ENCODE results near the gene PTPRN. TPM values are rescaled to one million over a fixed set of nuclear protein-coding genes. Genes with fewer than 3 reads are reported as not detected.
A peak's percentile ranks its signal among the peaks of the same experiment; 100 is the strongest.

The PTPRN gene
- total RNA-seq, 4 donors from 2014 or later = not detected

DNA sequence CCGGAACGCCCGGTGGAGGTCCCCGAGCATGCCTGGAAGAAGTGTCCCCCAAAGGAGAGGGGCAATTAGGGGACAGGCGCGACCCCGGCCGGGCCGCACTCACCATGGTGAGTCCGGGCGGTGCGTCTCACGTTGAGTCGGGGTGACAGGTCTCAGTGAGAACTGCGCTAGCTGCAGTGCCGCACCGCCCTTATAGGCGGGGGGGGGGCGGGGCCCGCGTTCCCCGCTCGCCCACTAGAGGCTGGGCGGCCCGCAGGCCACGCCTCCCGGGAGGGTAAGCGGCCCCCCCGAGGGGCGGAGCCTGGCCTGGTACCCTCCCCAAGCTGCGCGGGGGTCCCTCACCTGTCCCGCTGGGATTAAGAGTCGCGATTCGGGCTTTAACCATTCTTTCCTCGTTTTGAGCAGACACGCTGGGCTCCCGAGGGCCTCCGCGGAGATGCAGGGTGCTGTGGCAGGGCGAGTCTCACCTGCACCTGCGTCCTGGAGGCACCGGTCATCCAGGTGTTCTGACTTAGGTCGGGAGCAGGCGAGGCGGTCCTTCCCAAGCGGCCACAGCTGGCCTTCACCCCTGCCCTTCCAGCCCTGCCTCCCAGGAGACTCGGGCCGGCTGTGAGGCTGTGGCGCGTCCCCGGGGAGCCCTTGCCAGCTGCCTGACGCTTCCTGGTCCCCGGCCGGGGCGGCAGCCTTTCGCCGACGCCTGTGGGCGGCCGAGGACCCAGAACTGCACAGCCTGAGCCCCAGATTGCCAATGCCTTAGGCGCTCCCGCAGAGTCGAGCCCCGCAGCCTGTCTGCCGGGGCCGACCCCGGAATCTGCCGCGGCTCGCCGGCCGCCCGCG is 55.2 kb downstream of the PTPRN start, which contains the start of gene TUBA4A:
TSS of gene TUBA4A (minus strand) at position 166 of the 837 bp plus-strand sequence. CDS start at position 106, 60 bp downstream.
- DNase-seq = peak; percentile 76 to 88
- TF ChIP-seq, protein P1, sequence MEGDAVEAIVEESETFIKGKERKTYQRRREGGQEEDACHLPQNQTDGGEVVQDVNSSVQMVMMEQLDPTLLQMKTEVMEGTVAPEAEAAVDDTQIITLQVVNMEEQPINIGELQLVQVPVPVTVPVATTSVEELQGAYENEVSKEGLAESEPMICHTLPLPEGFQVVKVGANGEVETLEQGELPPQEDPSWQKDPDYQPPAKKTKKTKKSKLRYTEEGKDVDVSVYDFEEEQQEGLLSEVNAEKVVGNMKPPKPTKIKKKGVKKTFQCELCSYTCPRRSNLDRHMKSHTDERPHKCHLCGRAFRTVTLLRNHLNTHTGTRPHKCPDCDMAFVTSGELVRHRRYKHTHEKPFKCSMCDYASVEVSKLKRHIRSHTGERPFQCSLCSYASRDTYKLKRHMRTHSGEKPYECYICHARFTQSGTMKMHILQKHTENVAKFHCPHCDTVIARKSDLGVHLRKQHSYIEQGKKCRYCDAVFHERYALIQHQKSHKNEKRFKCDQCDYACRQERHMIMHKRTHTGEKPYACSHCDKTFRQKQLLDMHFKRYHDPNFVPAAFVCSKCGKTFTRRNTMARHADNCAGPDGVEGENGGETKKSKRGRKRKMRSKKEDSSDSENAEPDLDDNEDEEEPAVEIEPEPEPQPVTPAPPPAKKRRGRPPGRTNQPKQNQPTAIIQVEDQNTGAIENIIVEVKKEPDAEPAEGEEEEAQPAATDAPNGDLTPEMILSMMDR (IDR thresholded peaks at IDR 0.05 in 4 of 5, conservative IDR thresholded peaks at IDR 0.05 in 1 of 5) = peak in 3 of 5 experiments; percentile 23 to 34 (median 30)
- TF ChIP-seq POLR2A (IDR thresholded peaks at IDR 0.05) = peak; percentile 98
- in situ Hi-C loops (cut with MboI; ENCODE audit: low sequenced_read_pairs in 4 of 4) (no loop called here), intact Hi-C loops (cut with DNase I; ENCODE audit: low total_unique reads) (loop anchor here (1.0 to 5.0 kb wide), 7 partner anchors 20 to 257 kb away; partner anchors contain the start of genes ANKZF1, ATG9A, CNPPD1 and DNAJB2)
- peaks cover 0 to 26% of the 10 kb centered on the region in 2 donors for H3K36me3 ChIP-seq
- peaks cover 36 to 53% of the 10 kb centered on the region in 2 donors for H3K4me1 ChIP-seq
- peak; percentile 69 to 72 for ATAC-seq
- H3K27ac ChIP-seq = peak within 1 kb of the TSS; percentile 91 to 99 (median 96)
- no peaks in the 10 kb centered on the region for H3K9me3 ChIP-seq
- H3K4me3 ChIP-seq = peak within 1 kb of the TSS; percentile 68 to 88 (median 76)
- H3K27me3 ChIP-seq = no peaks in the 10 kb centered on the region

DNA sequence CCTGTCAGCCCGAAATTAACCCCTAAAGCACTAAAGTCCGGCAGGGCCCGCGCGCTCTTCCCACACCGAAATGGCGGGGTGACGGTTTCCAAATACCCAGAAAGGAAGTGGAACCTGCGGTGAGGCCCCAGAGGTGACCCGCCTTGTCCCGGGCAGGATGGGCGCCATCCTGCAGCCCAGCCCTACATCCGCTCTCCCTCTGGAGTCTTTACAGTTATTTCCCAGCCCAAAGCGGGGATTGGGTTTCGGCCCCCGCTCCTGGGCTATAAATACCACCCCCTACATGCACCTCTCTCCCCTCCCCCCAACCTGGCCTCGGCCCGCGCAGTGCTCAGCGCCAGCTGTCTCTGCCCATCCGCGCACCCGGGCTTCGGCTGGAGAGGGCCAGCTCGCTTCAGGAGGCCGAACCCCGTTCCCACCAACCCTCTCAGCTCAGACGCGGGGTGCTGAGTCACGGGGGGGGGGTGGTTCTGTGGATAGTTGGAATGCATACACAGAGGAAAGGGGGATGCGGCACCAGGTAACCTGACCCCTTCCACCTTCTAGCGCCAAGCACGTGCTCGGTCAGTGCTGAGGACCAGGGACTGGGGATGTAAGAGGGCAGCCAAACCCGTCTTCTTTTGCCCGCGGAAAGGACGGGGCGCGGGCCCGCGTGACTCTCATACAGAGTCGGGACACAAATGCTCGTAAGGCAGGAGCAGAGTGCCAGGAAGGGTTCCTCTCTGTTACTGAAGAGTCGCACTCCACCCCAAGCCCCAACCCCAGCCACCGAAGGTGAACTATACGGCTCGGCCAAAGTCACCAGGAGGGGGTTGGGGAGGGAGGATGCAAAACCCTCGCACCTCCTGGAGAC is 56.1 kb downstream of the PTPRN start, which contains the start of gene TUBA4B:
TSS of gene TUBA4B (plus strand) at position 344 of the 853 bp plus-strand sequence. CDS start at position 509, 165 bp downstream.
- in situ Hi-C loops (cut with MboI; ENCODE audit: low sequenced_read_pairs in 4 of 4) (no loop called here), intact Hi-C loops (cut with DNase I; ENCODE audit: low total_unique reads) (loop anchor here (1.0 to 5.0 kb wide), 6 partner anchors 21 to 256 kb away; partner anchors contain the start of genes ANKZF1, ATG9A, CNPPD1 and DNAJB2)
- Histone ChIP-seq H3K4me1 (peaks cover 41 to 62% of the 10 kb centered on the region in 2 donors), H3K9me3 (no peaks in the 10 kb centered on the region), H3K27ac (peak within 1 kb of the TSS; percentile 91 to 99 (median 96)), H3K27me3 (no peaks in the 10 kb centered on the region), H3K4me3 (peak within 1 kb of the TSS; percentile 68 to 88 (median 76)), H3K36me3 (peaks cover 0 to 33% of the 10 kb centered on the region in 2 donors)
- peak in 1 of 2 donors; percentile 44 for TF ChIP-seq POLR2A (IDR thresholded peaks at IDR 0.05)
- TF ChIP-seq, protein P1 (IDR thresholded peaks at IDR 0.05 in 4 of 5, conservative IDR thresholded peaks at IDR 0.05 in 1 of 5) = no peak
- peak; percentile 71 to 74 for ATAC-seq
- DNase-seq = peak; percentile 71 to 91

DNA sequence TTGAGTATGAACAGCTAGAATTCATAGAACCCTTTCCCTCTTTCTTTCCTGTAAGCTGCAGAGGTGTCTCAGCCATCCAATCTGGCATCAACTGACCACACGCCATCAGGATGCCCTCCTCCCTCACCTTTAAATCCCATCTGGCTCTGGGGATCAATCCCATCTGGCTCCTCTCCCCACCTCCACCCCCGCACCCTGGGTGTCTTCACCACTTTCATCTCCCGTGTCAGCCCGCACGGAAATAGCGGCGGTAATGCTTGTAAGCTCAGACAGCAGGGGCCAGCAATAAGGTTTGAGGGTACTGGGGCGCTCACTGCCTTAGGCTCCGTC is 56.7 kb downstream of the PTPRN start:
- Histone ChIP-seq H3K27ac (peak overlapping the region; percentile 91 to 99 (median 96)), H3K27me3 (no peaks in the 10 kb centered on the region), H3K36me3 (peaks cover 0 to 33% of the 10 kb centered on the region in 2 donors), H3K9me3 (no peaks in the 10 kb centered on the region), H3K4me1 (peaks cover 46 to 68% of the 10 kb centered on the region in 2 donors), H3K4me3 (peak overlapping the region; percentile 68 to 88 (median 76))
- TF ChIP-seq POLR2A (IDR thresholded peaks at IDR 0.05) = no peak
- TF ChIP-seq, protein P1 (IDR thresholded peaks at IDR 0.05 in 4 of 5, conservative IDR thresholded peaks at IDR 0.05 in 1 of 5) = no peak
- in situ Hi-C loops (cut with MboI; ENCODE audit: low sequenced_read_pairs in 4 of 4) = no loop called here
- ATAC-seq = peak in 1 of 2 donors; percentile 1
- intact Hi-C loops (cut with DNase I; ENCODE audit: low total_unique reads) = loop anchor here (2.0 to 5.0 kb wide), 2 partner anchors 76 to 255 kb away; partner anchors contain the start of gene CNPPD1
- no peak for DNase-seq

DNA sequence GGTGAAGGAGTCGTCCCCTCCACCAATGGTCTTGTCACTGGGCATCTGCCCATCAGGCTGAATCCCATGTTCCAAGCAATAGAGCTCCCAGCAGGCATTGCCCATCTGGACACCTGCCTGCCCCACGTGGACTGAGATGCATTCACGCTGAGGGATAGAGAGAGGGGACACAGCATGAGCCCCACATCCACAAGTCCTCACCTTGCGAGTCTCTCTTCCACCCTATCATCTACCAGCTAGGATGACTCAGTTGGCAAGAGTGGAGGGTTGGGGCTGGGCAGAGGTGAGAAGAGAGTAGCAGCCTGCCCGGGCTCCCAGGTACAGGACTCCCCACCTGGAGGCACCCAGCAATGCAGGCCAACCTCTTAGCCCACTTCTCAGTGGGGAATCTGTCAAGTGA is 57.1 kb downstream of the PTPRN start:
- H3K4me1 ChIP-seq = peaks cover 46 to 72% of the 10 kb centered on the region in 2 donors
- TF ChIP-seq POLR2A (IDR thresholded peaks at IDR 0.05) = peak in 1 of 2 donors; percentile 22
- TF ChIP-seq, protein P1 (IDR thresholded peaks at IDR 0.05 in 4 of 5, conservative IDR thresholded peaks at IDR 0.05 in 1 of 5) = no peak
- DNase-seq (peak; percentile 33 to 65), ATAC-seq (peak in 1 of 2 donors; percentile 3)
- no peaks in the 10 kb centered on the region for H3K9me3 ChIP-seq
- H3K36me3 ChIP-seq = peaks cover 0 to 33% of the 10 kb centered on the region in 2 donors
- H3K27ac ChIP-seq = peak overlapping the region; percentile 91 to 99 (median 96)
- intact Hi-C loops (cut with DNase I; ENCODE audit: low total_unique reads) (loop anchor here (2.0 to 5.0 kb wide), 2 partner anchors 75 to 255 kb away; partner anchors contain the start of gene CNPPD1), in situ Hi-C loops (cut with MboI; ENCODE audit: low sequenced_read_pairs in 4 of 4) (no loop called here)
- no peaks in the 10 kb centered on the region for H3K27me3 ChIP-seq
- H3K4me3 ChIP-seq = peak overlapping the region; percentile 68 to 88 (median 76)

Data from gastrocnemius medialis (tissue), 4 donors.